Activated T-cell treated with anti-CD3 and anti-CD28 coated beads for 4 hours (primary cell): ENCODE data around the gene TGFB1I1.
"Not testable (repeated sequence)": the region's sequence is repeated elsewhere in the genome, so short reads cannot be mapped to it uniquely, and the experiment has no call there.

Experiments
- DNase-seq: peaks from one replicate; pipeline ENCODE4 v3.0.0-alpha.2; 2020

Gene TGFB1I1

GRCh38 chr16:31522071-31522470, 50.1 kb downstream of the TGFB1I1 start:
- DNase-seq, result no peak

GRCh38 chr16:31523768-31524167, 51.8 kb downstream of the TGFB1I1 start:
- DNase-seq, result not testable (repeated sequence)

GRCh38 chr16:31525113-31525512, 53.2 kb downstream of the TGFB1I1 start:
- DNase-seq, result no peak
